BLaER1 (cell line): ENCODE results near the gene ZNF362.

Source experiments
- H3K27ac ChIP-seq: shearing (Covaris generic); formaldehyde crosslinking; 2 replicates; pipeline ENCODE4 v1.8.1; 2022
- H3K27me3 ChIP-seq: shearing (Covaris generic); formaldehyde crosslinking; 2 replicates; pipeline ENCODE4 v1.8.1; 2022
- H3K36me3 ChIP-seq: shearing (Covaris generic); formaldehyde crosslinking; 2 replicates; pipeline ENCODE4 v1.8.1; 2022
- H3K4me1 ChIP-seq: shearing (Covaris generic); formaldehyde crosslinking; 2 replicates; pipeline ENCODE4 v1.8.1; 2022
- H3K4me2 ChIP-seq: shearing (Covaris generic); formaldehyde crosslinking; 2 replicates; pipeline ENCODE4 v1.8.1; 2022
- H3K4me3 ChIP-seq: shearing (Covaris generic); formaldehyde crosslinking; 2 replicates; pipeline ENCODE4 v1.8.1; 2022
- H3K9ac ChIP-seq: shearing (Covaris generic); formaldehyde crosslinking; 2 replicates; pipeline ENCODE4 v1.8.1; 2022
- H3K9me3 ChIP-seq: shearing (Covaris generic); formaldehyde crosslinking; 2 replicates; pipeline ENCODE4 v1.8.1; 2022
- H4K20me1 ChIP-seq: shearing (Covaris generic); formaldehyde crosslinking; 2 replicates; pipeline ENCODE4 v1.8.1; 2022
- Cebpa-rat ChIP-seq: shearing (Covaris generic); IDR thresholded peaks from 2 replicates; pipeline ENCODE4 v1.8.1; 2022

Gene ZNF362

GRCh38 chr1:33328817-33329216 lies 72.5 kb downstream of the ZNF362 start:
- TF ChIP-seq Cebpa-rat, result no peak
- H3K4me2 ChIP-seq, result no peak overlapping the region
- no peak overlapping the region for H3K4me3 ChIP-seq
- no peak overlapping the region for H3K9ac ChIP-seq
- H3K27me3 ChIP-seq, result no peaks in the 10 kb centered on the region
- H4K20me1 ChIP-seq, result peaks cover 100% of the 10 kb centered on the region
- H3K9me3 ChIP-seq, result no peaks in the 10 kb centered on the region
- peaks cover 100% of the 10 kb centered on the region for H3K36me3 ChIP-seq
- H3K4me1 ChIP-seq, result peaks cover 27% of the 10 kb centered on the region
- H3K27ac ChIP-seq, result no peak overlapping the region

GRCh38 chr1:33329600-33330305 lies 73.5 kb downstream of the ZNF362 start:
- TF ChIP-seq Cebpa-rat, result no peak
- no peak overlapping the region for H3K9ac ChIP-seq
- no peaks in the 10 kb centered on the region for H3K9me3 ChIP-seq
- H3K36me3 ChIP-seq, result peaks cover 100% of the 10 kb centered on the region
- peaks cover 37% of the 10 kb centered on the region for H3K4me1 ChIP-seq
- no peaks in the 10 kb centered on the region for H3K27me3 ChIP-seq
- H3K4me2 ChIP-seq, result no peak overlapping the region
- H4K20me1 ChIP-seq, result peaks cover 100% of the 10 kb centered on the region
- H3K4me3 ChIP-seq, result no peak overlapping the region
- H3K27ac ChIP-seq, result no peak overlapping the region

- Histone ChIP-seq H3K36me3 (peaks cover 100% of the 10 kb centered on the region), H3K9me3 (no peaks in the 10 kb centered on the region), H3K4me3 (no peak overlapping the region), H3K4me2 (no peak overlapping the region), H4K20me1 (peaks cover 100% of the 10 kb centered on the region), H3K4me1 (peaks cover 43% of the 10 kb centered on the region), H3K27ac (no peak overlapping the region), H3K27me3 (no peaks in the 10 kb centered on the region), H3K9ac (no peak overlapping the region)
- no peak for TF ChIP-seq Cebpa-rat
Observed at GRCh38 chr1:33330361-33330890, 74.1 kb downstream of the ZNF362 start.

GRCh38 chr1:33330906-33331305 lies 74.6 kb downstream of the ZNF362 start:
- Histone ChIP-seq H4K20me1 (peaks cover 100% of the 10 kb centered on the region), H3K27me3 (no peaks in the 10 kb centered on the region), H3K27ac (no peak overlapping the region), H3K4me3 (no peak overlapping the region), H3K9ac (no peak overlapping the region), H3K36me3 (peaks cover 98% of the 10 kb centered on the region), H3K9me3 (no peaks in the 10 kb centered on the region), H3K4me1 (peaks cover 48% of the 10 kb centered on the region), H3K4me2 (no peak overlapping the region)
- no peak for TF ChIP-seq Cebpa-rat

GRCh38 chr1:33331444-33332356 lies 75.4 kb downstream of the ZNF362 start:
- Histone ChIP-seq H3K4me3 (no peak overlapping the region), H4K20me1 (peaks cover 100% of the 10 kb centered on the region), H3K9me3 (no peaks in the 10 kb centered on the region), H3K9ac (peak overlapping the region; percentile 49), H3K4me2 (peak overlapping the region; percentile 46), H3K36me3 (peaks cover 97% of the 10 kb centered on the region), H3K27me3 (no peaks in the 10 kb centered on the region), H3K27ac (peak overlapping the region; percentile 48), H3K4me1 (peaks cover 56% of the 10 kb centered on the region)
- TF ChIP-seq Cebpa-rat, result no peak

- no peak overlapping the region for H3K4me3 ChIP-seq
- H3K27ac ChIP-seq, result peak overlapping the region; percentile 48
- H3K36me3 ChIP-seq, result peaks cover 91% of the 10 kb centered on the region
- peak overlapping the region; percentile 49 for H3K9ac ChIP-seq
- H3K9me3 ChIP-seq, result no peaks in the 10 kb centered on the region
- H3K4me2 ChIP-seq, result peak overlapping the region; percentile 46
- H3K4me1 ChIP-seq, result peaks cover 63% of the 10 kb centered on the region
- H3K27me3 ChIP-seq, result no peaks in the 10 kb centered on the region
- TF ChIP-seq Cebpa-rat, result no peak
- peaks cover 100% of the 10 kb centered on the region for H4K20me1 ChIP-seq
Observed at GRCh38 chr1:33332357-33332789, 76.1 kb downstream of the ZNF362 start.

GRCh38 chr1:33332881-33333280 lies 76.6 kb downstream of the ZNF362 start:
- TF ChIP-seq Cebpa-rat, result no peak
- no peak overlapping the region for H3K4me3 ChIP-seq
- peaks cover 67% of the 10 kb centered on the region for H3K4me1 ChIP-seq
- H3K9ac ChIP-seq, result peak overlapping the region; percentile 49
- H3K27ac ChIP-seq, result no peak overlapping the region
- H3K36me3 ChIP-seq, result peaks cover 91% of the 10 kb centered on the region
- H3K4me2 ChIP-seq, result peak overlapping the region; percentile 46; the same call in 1 of the 2 replicates
- H4K20me1 ChIP-seq, result peaks cover 100% of the 10 kb centered on the region
- H3K9me3 ChIP-seq, result no peaks in the 10 kb centered on the region
- no peaks in the 10 kb centered on the region for H3K27me3 ChIP-seq

GRCh38 chr1:33334081-33334552 lies 77.8 kb downstream of the ZNF362 start:
- Histone ChIP-seq H3K4me1 (peaks cover 79% of the 10 kb centered on the region), H3K4me3 (no peak overlapping the region), H3K9me3 (no peaks in the 10 kb centered on the region), H4K20me1 (peaks cover 100% of the 10 kb centered on the region), H3K4me2 (no peak overlapping the region), H3K36me3 (peaks cover 90% of the 10 kb centered on the region), H3K9ac (no peak overlapping the region), H3K27me3 (no peaks in the 10 kb centered on the region), H3K27ac (no peak overlapping the region)
- TF ChIP-seq Cebpa-rat, result no peak

GRCh38 chr1:33335020-33335419 lies 78.7 kb downstream of the ZNF362 start:
- Histone ChIP-seq H3K4me2 (peak overlapping the region; percentile 32; the same call in 1 of the 2 replicates), H3K4me3 (no peak overlapping the region), H3K4me1 (peaks cover 88% of the 10 kb centered on the region), H3K9me3 (no peaks in the 10 kb centered on the region), H3K27ac (no peak overlapping the region), H4K20me1 (peaks cover 100% of the 10 kb centered on the region), H3K36me3 (peaks cover 88% of the 10 kb centered on the region), H3K27me3 (no peaks in the 10 kb centered on the region), H3K9ac (no peak overlapping the region)
- no peak for TF ChIP-seq Cebpa-rat
